ENCODE measurements around the gene SIM1.

The SIM1 gene

DNA sequence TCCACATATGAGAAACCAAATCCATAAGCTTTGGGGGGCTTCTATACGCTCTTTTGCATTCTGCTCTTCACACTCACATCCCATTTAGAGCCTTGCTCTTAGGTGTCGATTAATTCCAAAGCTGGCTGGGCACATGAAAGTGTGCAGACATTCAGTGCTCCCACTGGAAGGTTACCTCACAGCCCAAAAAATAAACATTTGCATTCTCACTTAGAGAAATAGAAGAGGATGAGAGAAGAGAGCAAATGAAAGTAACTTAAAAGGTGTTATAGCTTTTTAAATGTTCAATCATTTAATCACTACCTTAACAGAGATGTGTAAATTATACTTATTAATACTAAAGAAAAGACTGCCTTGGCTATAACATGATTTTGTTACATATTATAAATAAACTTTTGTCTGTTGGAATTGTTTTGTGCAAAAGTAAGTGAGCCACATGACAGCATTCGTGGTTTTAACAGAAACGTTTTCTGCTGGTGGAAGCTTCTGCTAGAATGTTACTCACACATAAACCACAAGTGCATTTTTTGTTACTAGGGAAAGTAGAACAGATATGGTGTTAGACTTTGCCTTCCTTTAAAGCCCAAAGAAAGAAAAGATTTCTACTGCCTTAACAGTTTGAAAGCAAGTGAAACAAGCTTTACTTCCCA is 116.7 kb downstream of the SIM1 start:
- FAIRE-seq: no peak

GRCh38 chr6:100346828-100347227 is 117.9 kb downstream of the SIM1 start:
- no peak for FAIRE-seq

DNA sequence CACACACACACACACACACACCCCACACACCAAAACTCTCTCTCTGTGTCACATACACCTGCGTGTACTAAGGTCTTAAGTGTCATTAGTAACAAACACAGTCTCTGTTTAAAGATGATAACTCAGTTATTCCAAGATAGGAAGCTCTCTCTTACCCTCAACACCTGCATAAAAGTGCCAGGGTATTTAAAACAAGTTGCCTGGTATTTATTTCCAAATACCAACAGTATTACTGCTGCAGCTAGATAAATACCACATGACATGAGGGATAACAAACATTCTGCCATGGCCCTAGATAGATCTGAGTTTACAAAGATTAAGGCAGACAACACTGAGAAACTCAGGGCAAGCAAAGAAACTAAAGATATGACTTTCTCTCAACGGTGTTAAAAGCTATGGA is 118.5 kb downstream of the SIM1 start:
- FAIRE-seq: no peak

GRCh38 chr6:100344761-100345160 is 120.0 kb downstream of the SIM1 start:
- no peak for FAIRE-seq

- FAIRE-seq: no peak
These were observed 120.4 kb downstream of the SIM1 start for GRCh38 chr6:100344321-100344720.

- FAIRE-seq: no peak
These were observed 121.2 kb downstream of the SIM1 start for GRCh38 chr6:100343316-100344077.

DNA sequence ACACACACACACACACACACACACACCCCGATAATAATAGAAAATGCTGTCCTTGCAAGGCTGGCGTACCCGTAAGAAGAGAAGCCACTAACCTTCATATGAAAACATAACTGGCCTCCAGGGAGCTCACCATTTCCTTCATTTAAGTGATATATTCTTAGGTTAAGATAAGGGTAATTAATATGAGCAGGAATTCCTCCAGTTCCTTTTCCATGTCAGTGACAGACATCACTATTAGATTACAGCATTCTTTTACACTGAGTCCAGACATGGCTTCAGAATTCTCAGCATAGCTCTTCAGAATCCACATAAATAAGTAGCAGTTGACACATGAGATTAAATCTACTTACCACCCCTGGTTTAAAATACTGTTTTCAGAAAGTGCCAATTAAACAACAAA is 121.9 kb downstream of the SIM1 start:
- no peak for FAIRE-seq

GRCh38 chr6:100339574-100340255 is 125.0 kb downstream of the SIM1 start:
- FAIRE-seq: no peak

DNA sequence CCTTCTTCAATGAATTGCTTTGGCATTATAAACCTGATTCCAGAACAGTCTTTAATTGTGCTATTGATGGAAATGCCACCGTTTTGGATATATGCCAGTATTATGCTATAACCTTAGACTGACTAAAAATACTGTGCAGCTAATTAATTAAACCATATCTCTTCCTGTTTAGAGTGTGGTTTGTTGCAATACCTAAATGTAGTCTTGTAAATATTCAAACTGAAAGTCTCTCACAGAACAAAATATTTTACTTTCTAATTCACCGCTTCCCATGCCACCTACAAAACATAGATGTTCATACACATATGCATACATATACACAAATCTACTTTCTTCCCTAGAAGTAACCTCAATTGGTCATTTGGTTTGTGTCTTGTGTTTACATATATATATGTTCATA is 126.6 kb downstream of the SIM1 start:
- no peak for FAIRE-seq

GRCh38 chr6:100336876-100337275 is 127.8 kb downstream of the SIM1 start:
- no peak for FAIRE-seq

DNA sequence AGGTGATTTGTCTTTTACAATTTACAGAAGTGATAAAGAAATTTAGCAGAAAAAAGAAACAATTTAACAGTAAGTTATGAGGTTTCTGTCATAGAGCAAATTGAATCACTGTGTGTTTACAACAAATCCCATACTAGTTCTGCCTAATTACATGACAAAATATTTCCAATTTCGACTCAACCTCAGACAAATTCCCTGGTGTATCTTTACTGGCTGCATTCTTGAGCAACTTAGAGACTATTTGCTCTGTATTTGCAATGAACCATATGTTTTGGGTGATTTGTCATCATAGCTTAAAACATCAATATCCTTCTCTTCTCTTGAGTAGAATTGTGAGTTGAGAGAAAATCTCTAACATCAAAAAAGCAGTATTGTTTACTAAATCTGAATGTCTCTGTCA is 128.7 kb downstream of the SIM1 start:
- FAIRE-seq: no peak
